ENCODE data around the gene STK32B.

Gene STK32B

GRCh38 chr4:5144384-5144783, 93.1 kb downstream of the STK32B start:
- TF ChIP-seq, protein P1, sequence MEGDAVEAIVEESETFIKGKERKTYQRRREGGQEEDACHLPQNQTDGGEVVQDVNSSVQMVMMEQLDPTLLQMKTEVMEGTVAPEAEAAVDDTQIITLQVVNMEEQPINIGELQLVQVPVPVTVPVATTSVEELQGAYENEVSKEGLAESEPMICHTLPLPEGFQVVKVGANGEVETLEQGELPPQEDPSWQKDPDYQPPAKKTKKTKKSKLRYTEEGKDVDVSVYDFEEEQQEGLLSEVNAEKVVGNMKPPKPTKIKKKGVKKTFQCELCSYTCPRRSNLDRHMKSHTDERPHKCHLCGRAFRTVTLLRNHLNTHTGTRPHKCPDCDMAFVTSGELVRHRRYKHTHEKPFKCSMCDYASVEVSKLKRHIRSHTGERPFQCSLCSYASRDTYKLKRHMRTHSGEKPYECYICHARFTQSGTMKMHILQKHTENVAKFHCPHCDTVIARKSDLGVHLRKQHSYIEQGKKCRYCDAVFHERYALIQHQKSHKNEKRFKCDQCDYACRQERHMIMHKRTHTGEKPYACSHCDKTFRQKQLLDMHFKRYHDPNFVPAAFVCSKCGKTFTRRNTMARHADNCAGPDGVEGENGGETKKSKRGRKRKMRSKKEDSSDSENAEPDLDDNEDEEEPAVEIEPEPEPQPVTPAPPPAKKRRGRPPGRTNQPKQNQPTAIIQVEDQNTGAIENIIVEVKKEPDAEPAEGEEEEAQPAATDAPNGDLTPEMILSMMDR (IDR thresholded peaks at IDR 0.05; ENCODE audit: low read length, missing control alignments) = no peak
- no peak overlapping the region for H3K4me3 ChIP-seq (replicated peaks; ENCODE audit: low read depth, low read length)

GRCh38 chr4:5146248-5146647, 95.0 kb downstream of the STK32B start:
- no peak overlapping the region for H3K4me3 ChIP-seq (replicated peaks; ENCODE audit: low read depth, low read length)
- TF ChIP-seq, protein P1 (IDR thresholded peaks at IDR 0.05; ENCODE audit: low read length, missing control alignments) = no peak
- no peak for DNase-seq (ENCODE audit: low read depth)

More at GRCh38 chr4:5144384-5144783, 93.1 kb downstream of the STK32B start:
- DNase-seq (ENCODE audit: low read depth) = no peak

- TF ChIP-seq, protein P1 (IDR thresholded peaks at IDR 0.05; ENCODE audit: low read length, missing control alignments) = no peak
- H3K4me3 ChIP-seq (replicated peaks; ENCODE audit: low read depth, low read length) = no peak overlapping the region
- no peak for DNase-seq (ENCODE audit: low read depth)
Measured at GRCh38 chr4:5152521-5152920, 101.2 kb downstream of the STK32B start.

DNA sequence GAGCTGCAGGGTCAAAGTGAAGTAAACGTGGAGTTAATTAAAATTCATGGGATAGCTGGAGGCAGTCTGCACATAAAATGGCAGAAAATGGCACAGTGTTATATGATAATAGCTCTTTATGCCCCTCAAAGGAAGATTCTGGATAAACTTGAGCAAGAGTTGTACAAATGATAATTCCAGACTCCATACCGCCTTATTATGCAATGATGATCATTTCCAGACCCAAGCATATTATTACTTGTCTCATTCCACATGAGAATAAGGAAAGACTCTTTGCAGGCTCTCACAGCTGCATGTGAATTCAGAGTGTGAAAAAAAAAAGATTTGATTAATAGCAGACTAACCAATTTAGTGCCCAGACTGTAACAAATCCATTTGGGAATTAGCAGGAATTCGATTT, 105.4 kb downstream of the STK32B start:
- DNase-seq (ENCODE audit: low read depth) = no peak
- TF ChIP-seq, protein P1 (IDR thresholded peaks at IDR 0.05; ENCODE audit: low read length, missing control alignments) = no peak
- no peak overlapping the region for H3K4me3 ChIP-seq (replicated peaks; ENCODE audit: low read depth, low read length)

GRCh38 chr4:5157791-5158770, 106.8 kb downstream of the STK32B start:
- TF ChIP-seq, protein P1 (IDR thresholded peaks at IDR 0.05; ENCODE audit: low read length, missing control alignments) = no peak
- no peak overlapping the region for H3K4me3 ChIP-seq (replicated peaks; ENCODE audit: low read depth, low read length)
- no peak for DNase-seq (ENCODE audit: low read depth)

DNA sequence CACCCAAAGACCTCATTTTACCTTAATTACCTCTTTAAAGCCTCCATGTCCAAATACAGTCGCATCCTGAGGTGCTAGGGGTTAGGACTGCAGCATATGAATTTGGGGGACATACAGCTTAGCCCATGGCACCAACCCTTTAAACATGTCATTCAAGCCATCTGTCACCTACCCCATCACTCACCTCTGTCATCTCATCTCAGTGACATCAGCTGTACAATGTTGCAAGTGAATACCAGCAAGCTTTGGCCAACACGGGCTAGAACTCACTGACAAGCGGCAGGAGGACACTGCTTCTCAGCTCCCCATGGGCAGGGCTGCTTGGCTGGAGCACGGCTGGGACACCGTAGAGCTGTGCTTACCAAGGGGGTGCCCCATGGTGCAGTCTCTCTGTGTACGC, 107.5 kb downstream of the STK32B start:
- no peak overlapping the region for H3K4me3 ChIP-seq (replicated peaks; ENCODE audit: low read depth, low read length)
- TF ChIP-seq, protein P1 (IDR thresholded peaks at IDR 0.05; ENCODE audit: low read length, missing control alignments) = no peak
- DNase-seq (ENCODE audit: low read depth) = no peak
